Loucy (cell line): ENCODE measurements around the gene PCDHGC5.

Experiments used
- H2AFZ ChIP-seq: fragments of 200-600 bp; sonication (generic); 2 replicates; pipeline ENCODE4 v1.6.0; 2016; ENCODE audit warnings: antibody characterized with exemption, mild to moderate bottlenecking, low read length, moderate library complexity
- H3F3A ChIP-seq: fragments of 200-600 bp; 2 replicates; pipeline ENCODE4 v1.6.0; 2016; ENCODE audit warnings: antibody characterized with exemption, low read depth, mild to moderate bottlenecking
- H3K27me3 ChIP-seq: fragments of 200-600 bp; sonication (generic); 2 replicates; pipeline ENCODE4 v1.6.1; 2014; ENCODE audit warnings: low read length, mild to moderate bottlenecking; ENCODE audit not compliant: insufficient read depth, poor library complexity, severe bottlenecking
- H3K36me3 ChIP-seq: fragments of 200-600 bp; sonication (generic); 2 replicates; pipeline ENCODE4 v1.6.1; 2016; ENCODE audit warnings: low read length; ENCODE audit not compliant: insufficient read depth
- H3K4me1 ChIP-seq: fragments of 200-600 bp; sonication (generic); 2 replicates; pipeline ENCODE4 v1.5.1; 2014; ENCODE audit warnings: low read length, mild to moderate bottlenecking; ENCODE audit not compliant: insufficient read depth, poor library complexity, severe bottlenecking
- H3K4me2 ChIP-seq: fragments of 200-600 bp; sonication (generic); 2 replicates; pipeline ENCODE4 v1.6.0; 2014; ENCODE audit warnings: antibody characterized with exemption, low read length, low read depth, mild to moderate bottlenecking; ENCODE audit not compliant: poor library complexity, severe bottlenecking
- H3K4me3 ChIP-seq: fragments of 200-600 bp; sonication (generic); 2 replicates; pipeline ENCODE4 v1.5.1; 2014; ENCODE audit warnings: low read length, mild to moderate bottlenecking, mixed read lengths; ENCODE audit not compliant: poor library complexity, severe bottlenecking
- H3K79me2 ChIP-seq: fragments of 200-600 bp; sonication (generic); 2 replicates; pipeline ENCODE4 v1.6.1; 2014; ENCODE audit warnings: low read length; ENCODE audit not compliant: insufficient read depth
- H3K9ac ChIP-seq: fragments of 200-600 bp; sonication (generic); 2 replicates; pipeline ENCODE4 v1.6.0; 2014; ENCODE audit warnings: mild to moderate bottlenecking, low read depth, low read length, moderate library complexity; ENCODE audit not compliant: poor library complexity, severe bottlenecking
- H3K9me2 ChIP-seq: fragments of 200-600 bp; sonication (generic); replicated peaks from 2 replicates; pipeline ENCODE4 v1.6.1; 2016; ENCODE audit warnings: low read depth, low read length, mixed read lengths
- H3K9me3 ChIP-seq: fragments of 200-600 bp; sonication (generic); 2 replicates; pipeline ENCODE4 v1.6.1; 2014; ENCODE audit warnings: mild to moderate bottlenecking, antibody characterized with exemption, low read length, low read depth; ENCODE audit not compliant: insufficient read depth
- H4K20me1 ChIP-seq: fragments of 200-600 bp; sonication (generic); 2 replicates; pipeline ENCODE4 v1.6.0; 2014; ENCODE audit warnings: antibody characterized with exemption, low read length, mild to moderate bottlenecking; ENCODE audit not compliant: insufficient read depth, poor library complexity, severe bottlenecking
- EZH2phosphoT487 ChIP-seq: fragments of 200-600 bp; IDR thresholded peaks from 2 replicates; pipeline ENCODE4 v1.6.1; 2018; ENCODE audit warnings: antibody characterized with exemption, mild to moderate bottlenecking, moderate library complexity, borderline replicate concordance
- TF ChIP-seq, protein P1 (sequence below): fragments of 200-600 bp; sonication (generic); conservative IDR thresholded peaks from 2 replicates; pipeline ENCODE4 v1.5.1; 2014; ENCODE audit warnings: mild to moderate bottlenecking, antibody characterized with exemption, low read length

Gene PCDHGC5

DNA sequence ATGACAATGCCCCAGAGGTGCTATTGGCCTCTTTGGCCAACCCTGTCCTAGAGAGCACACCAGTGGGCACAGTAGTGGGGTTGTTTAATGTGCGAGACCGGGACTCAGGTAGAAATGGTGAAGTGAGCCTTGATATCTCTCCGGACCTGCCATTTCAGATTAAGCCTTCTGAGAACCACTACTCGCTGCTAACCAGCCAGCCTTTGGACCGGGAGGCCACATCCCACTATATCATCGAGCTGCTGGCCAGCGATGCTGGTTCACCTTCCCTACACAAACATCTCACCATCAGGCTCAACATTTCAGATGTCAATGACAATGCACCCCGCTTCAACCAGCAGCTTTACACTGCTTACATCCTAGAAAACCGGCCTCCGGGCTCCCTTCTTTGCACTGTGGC is 1.4 kb downstream of the PCDHGC5 start:
- Histone ChIP-seq H3K79me2 (no peaks in the 10 kb centered on the region), H4K20me1 (no peaks in the 10 kb centered on the region), H3K4me1 (no peaks in the 10 kb centered on the region), H3K9me2 (no peaks in the 10 kb centered on the region), H3K27me3 (no peaks in the 10 kb centered on the region), H3K9ac (no peak overlapping the region), H3K36me3 (no peaks in the 10 kb centered on the region), H3K4me3 (no peak overlapping the region), H3K4me2 (no peak overlapping the region), H3K9me3 (no peaks in the 10 kb centered on the region), H2AFZ (no peak overlapping the region), H3F3A (no peaks in the 10 kb centered on the region)
- no peak for TF ChIP-seq EZH2phosphoT487
- TF ChIP-seq, protein P1, sequence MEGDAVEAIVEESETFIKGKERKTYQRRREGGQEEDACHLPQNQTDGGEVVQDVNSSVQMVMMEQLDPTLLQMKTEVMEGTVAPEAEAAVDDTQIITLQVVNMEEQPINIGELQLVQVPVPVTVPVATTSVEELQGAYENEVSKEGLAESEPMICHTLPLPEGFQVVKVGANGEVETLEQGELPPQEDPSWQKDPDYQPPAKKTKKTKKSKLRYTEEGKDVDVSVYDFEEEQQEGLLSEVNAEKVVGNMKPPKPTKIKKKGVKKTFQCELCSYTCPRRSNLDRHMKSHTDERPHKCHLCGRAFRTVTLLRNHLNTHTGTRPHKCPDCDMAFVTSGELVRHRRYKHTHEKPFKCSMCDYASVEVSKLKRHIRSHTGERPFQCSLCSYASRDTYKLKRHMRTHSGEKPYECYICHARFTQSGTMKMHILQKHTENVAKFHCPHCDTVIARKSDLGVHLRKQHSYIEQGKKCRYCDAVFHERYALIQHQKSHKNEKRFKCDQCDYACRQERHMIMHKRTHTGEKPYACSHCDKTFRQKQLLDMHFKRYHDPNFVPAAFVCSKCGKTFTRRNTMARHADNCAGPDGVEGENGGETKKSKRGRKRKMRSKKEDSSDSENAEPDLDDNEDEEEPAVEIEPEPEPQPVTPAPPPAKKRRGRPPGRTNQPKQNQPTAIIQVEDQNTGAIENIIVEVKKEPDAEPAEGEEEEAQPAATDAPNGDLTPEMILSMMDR, result no peak

DNA sequence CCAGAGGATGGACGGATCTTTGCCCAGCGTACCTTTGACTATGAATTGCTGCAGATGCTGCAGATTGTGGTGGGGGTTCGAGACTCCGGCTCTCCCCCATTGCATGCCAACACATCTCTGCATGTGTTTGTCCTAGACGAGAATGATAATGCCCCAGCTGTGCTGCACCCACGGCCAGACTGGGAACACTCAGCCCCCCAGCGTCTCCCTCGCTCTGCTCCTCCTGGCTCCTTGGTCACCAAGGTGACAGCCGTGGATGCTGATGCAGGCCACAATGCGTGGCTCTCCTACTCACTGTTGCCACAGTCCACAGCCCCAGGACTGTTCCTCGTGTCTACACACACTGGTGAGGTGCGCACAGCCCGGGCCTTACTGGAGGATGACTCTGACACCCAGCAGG is 1.9 kb downstream of the PCDHGC5 start:
- H3K79me2 ChIP-seq, result no peaks in the 10 kb centered on the region
- no peak overlapping the region for H3K4me3 ChIP-seq
- H3K9me3 ChIP-seq, result no peaks in the 10 kb centered on the region
- H3K9me2 ChIP-seq, result no peaks in the 10 kb centered on the region
- TF ChIP-seq EZH2phosphoT487, result no peak
- TF ChIP-seq, protein P1, result no peak
- no peaks in the 10 kb centered on the region for H3K4me1 ChIP-seq
- no peak overlapping the region for H3K9ac ChIP-seq
- H3K36me3 ChIP-seq, result no peaks in the 10 kb centered on the region
- no peaks in the 10 kb centered on the region for H3F3A ChIP-seq
- H3K27me3 ChIP-seq, result no peaks in the 10 kb centered on the region
- H3K4me2 ChIP-seq, result no peak overlapping the region
- H2AFZ ChIP-seq, result no peak overlapping the region
- H4K20me1 ChIP-seq, result no peaks in the 10 kb centered on the region

- Histone ChIP-seq H3K4me1 (no peaks in the 10 kb centered on the region), H3K79me2 (no peaks in the 10 kb centered on the region), H3K4me2 (no peak overlapping the region), H3K9ac (no peak overlapping the region), H3F3A (no peaks in the 10 kb centered on the region), H4K20me1 (no peaks in the 10 kb centered on the region), H3K36me3 (no peaks in the 10 kb centered on the region), H3K9me3 (no peaks in the 10 kb centered on the region), H3K9me2 (no peaks in the 10 kb centered on the region), H3K4me3 (no peak overlapping the region), H3K27me3 (no peaks in the 10 kb centered on the region), H2AFZ (no peak overlapping the region)
- TF ChIP-seq, protein P1, result no peak
- TF ChIP-seq EZH2phosphoT487, result no peak
Measured at GRCh38 chr5:141491323-141492167, 2.7 kb downstream of the PCDHGC5 start.
